GM13976 (cell line): ENCODE measurements around the gene AIPL1.

ENCODE experiments used
- DNase-seq: peaks from one replicate; pipeline ENCODE4 v3.0.0; 2012; ENCODE audit warnings: low spot score
- in situ Hi-C: fragments of 300-500 bp; cut with MboI; formaldehyde crosslinking; loops from one replicate; pipeline ENCODE4 v1.12.0; 2022; ENCODE audit warnings: low sequenced_read_pairs, mixed read lengths, inconsistent platforms; ENCODE audit not compliant: unreplicated experiment
- TF ChIP-seq, protein P1 (sequence below): IDR thresholded peaks from 2 replicates; pipeline ENCODE4 v1.5.1; 2012; ENCODE audit warnings: borderline replicate concordance, mild to moderate bottlenecking; ENCODE audit not compliant: insufficient read depth; ENCODE audit errors: extremely low read depth, missing control alignments, control extremely low read depth

Gene AIPL1

DNA sequence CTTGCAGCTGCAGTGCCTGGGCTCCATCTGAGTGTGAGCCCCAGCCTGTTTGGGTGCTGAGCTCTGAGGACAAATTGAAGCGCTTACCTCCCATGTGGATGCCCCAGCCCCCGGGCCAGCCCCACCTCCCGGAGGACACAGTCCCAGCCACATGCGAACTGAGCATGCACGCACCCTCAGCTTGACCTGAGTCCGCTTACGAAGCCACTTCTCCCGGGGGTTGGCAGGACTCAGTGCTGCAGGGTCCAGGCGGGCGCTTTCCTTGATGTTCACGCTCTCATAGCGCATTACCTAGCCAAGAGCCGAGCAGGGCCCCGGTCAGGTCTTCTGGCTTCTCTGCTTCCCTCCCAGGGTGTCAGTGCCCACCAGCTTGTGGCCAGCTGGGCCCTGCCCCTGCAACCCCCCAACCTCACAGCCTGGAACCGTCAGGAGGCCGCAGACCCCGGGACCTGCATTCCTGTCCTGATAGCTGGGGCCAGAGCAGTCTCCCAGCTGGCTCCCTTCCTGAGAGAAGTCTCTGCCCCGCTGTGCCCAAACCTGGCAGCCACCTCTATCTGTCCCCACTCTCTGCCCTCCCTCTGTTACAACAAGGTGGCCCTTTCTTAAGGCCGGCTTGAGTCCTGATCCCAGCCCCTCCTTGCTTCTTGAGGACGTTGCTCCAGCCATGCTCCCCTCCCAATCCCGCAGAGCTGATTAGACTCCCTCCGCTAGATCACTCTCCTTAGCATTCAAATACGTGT, 33.3 kb upstream of the AIPL1 start:
- TF ChIP-seq, protein P1, sequence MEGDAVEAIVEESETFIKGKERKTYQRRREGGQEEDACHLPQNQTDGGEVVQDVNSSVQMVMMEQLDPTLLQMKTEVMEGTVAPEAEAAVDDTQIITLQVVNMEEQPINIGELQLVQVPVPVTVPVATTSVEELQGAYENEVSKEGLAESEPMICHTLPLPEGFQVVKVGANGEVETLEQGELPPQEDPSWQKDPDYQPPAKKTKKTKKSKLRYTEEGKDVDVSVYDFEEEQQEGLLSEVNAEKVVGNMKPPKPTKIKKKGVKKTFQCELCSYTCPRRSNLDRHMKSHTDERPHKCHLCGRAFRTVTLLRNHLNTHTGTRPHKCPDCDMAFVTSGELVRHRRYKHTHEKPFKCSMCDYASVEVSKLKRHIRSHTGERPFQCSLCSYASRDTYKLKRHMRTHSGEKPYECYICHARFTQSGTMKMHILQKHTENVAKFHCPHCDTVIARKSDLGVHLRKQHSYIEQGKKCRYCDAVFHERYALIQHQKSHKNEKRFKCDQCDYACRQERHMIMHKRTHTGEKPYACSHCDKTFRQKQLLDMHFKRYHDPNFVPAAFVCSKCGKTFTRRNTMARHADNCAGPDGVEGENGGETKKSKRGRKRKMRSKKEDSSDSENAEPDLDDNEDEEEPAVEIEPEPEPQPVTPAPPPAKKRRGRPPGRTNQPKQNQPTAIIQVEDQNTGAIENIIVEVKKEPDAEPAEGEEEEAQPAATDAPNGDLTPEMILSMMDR, result no peak
- DNase-seq, result no peak
- in situ Hi-C loops, result no loop called here

DNA sequence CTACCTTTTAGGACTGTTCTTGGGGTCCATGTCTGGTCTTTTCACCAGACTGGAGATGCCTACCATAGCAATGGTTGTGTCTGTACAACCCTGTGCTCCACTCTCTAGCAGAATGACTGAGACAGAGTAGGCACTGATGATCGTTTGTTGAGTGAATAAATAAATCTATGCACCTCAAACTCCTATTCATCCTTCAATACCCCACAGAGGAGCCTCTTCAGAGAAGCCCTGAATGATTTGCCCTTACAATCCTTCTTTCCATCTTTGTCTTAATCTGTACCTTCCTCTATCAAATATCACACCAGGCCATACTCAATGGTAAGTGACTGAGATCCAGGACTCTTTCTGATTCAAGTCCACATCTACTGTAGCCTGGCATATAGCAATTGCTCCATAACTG, 32.6 kb upstream of the AIPL1 start:
- DNase-seq, result no peak
- in situ Hi-C loops, result no loop called here
- TF ChIP-seq, protein P1, result no peak

DNA sequence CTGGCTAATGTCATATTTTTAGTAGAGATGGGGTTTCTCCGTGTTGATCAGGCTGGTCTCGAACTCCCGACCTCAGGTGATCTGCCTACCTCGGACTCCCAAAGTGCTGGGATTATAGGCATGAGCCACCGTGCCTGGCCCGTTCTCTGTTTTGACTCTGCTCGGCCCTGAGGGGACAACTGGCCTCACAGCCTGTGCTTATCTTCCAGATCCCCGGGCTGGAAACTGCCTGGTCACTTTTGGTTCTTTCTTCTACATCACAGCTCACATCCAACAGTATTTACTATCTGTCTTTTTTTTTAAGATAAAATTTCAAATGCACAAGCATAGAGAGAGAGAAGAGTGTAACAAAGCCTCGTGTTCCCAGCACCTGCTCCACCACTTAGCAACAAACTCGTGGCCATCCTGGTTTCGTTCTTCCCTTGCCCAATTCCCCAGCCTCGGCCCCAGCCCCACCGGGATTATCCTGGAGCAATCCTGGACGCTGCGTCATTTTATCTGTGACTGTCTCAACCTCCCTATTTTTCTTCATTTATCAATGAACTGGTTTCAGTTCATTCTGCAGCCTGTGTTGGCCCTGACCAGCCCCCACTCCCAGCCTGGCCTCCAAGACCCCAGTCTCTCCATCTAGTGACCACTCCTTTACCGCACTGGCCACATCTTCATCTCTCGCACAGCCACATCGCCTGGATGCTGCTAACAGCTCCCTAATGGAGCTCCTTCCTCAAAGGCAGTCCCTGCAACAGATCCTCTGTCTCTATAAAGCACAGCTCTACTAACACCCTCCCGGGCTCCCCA, 30.5 kb upstream of the AIPL1 start:
- DNase-seq, result no peak
- TF ChIP-seq, protein P1, result no peak
- in situ Hi-C loops, result no loop called here

DNA sequence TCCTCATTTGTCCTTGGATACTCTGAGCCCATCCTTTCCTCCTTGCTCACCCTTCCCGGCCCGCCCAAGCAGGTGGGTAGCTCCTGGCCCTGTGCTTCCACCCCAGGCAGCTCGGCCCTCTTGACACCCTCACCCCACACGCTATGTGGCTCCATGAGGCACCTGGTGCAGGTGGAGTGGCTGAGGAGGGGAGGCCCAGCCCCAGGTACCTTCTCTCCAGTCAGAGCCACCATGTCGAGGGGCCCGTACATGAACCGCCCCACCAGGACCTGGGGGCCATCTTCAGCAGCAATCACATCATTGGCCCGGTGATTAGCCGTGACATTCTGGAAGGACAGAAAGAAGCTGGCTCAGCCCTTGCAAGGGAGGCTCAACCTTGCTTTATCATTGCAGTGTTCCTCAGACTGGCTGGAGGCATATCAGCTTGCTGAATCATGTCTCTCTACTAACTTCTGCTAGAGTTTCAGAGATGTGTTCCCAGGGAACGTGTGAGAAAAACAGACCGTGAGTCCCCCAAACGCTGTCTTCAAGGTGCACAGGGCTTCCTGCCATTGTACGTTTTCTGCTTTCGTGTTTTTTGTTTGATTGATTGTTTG, 29.6 kb upstream of the AIPL1 start:
- DNase-seq, result no peak
- in situ Hi-C loops, result no loop called here
- TF ChIP-seq, protein P1, result no peak

DNA sequence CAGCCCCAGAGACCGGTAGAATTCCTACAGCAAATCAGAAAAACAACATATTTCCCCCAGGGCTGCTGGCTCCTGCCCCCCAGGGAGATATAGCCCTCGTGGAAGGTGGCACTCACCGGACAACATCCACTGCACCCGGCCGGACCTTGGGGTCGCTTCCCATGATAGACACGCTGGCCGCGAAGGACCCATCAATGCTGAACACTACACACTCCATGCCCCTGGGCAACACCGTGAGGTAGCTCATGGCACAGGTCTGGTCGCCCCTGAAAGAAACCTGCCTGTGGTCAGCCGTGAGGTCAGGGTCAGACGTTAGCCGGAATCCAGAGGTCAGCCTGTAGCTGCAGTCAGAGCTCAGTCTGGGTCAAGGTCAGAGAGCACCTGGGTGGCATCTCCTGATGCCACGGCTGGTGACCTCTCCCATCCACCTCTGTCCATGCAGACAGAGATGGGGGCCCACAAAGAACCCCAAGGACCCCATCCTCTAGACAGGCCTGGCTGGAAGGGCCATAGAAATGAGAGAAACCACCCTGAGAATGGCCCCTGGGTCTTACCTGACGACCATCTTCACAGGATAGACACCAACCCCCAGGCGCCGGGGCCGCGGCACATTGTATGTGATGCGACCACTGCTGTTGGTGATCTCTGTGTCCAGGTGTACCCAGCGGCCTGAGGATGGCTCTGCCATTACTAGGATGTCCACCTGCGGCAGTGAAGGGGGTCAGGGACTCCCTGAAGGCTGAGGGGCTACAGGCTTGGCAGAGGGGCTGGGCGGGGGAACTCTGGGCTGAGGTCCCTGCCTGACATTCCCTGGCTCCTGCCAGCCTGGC, 28.9 kb upstream of the AIPL1 start:
- in situ Hi-C loops, result no loop called here
- TF ChIP-seq, protein P1, result no peak

DNA sequence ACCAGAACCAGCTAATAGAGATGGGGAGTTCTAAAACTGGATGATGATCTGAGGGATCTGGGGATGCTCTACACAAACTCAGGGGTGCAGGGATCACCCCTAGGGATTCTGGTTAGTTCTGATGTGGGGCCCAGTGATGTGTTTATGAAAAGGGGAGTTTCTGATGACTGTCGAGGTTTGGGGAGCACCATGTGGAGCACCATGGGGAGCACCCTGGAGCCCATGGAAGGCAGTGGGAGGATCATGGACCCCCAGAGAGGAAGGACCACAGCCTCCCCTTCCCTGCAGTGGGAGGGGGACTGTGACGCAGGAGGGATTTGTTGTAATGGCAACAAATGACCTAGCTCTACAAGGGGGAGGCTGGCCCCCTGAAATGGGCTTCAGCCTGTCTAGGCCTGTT, 27.8 kb upstream of the AIPL1 start:
- no peak for DNase-seq
- in situ Hi-C loops, result no loop called here

More for the DNA sequence above, 28.9 kb upstream of the AIPL1 start:
- DNase-seq, result no peak

More for the DNA sequence above, 27.8 kb upstream of the AIPL1 start:
- TF ChIP-seq, protein P1, result no peak
